Fibroblast of villous mesenchyme (primary cell): ENCODE measurements around the gene ABI3BP. TPM values are rescaled to one million over a fixed set of nuclear protein-coding genes. Genes with fewer than 3 reads are reported as not detected.
"Not testable (repeated sequence)": the region's sequence is repeated elsewhere in the genome, so short reads cannot be mapped to it uniquely, and the experiment has no call there.

ENCODE experiments used
- DNase-seq: peaks from one replicate; pipeline ENCODE4 v3.0.0-alpha.2; 2010; ENCODE audit warnings: low read depth
- H3K4me3 ChIP-seq: 2 replicates; pipeline ENCODE4 v1.5.1; 2011; ENCODE audit warnings: low read depth, mild to moderate bottlenecking, low read length
- CTCF ChIP-seq: IDR thresholded peaks from 2 replicates; pipeline ENCODE4 v1.5.1; 2012; ENCODE audit warnings: low read depth, mild to moderate bottlenecking, low read length; ENCODE audit not compliant: insufficient read depth
- total RNA-seq: library from RNA; depleted of rRNA; stranded (reverse); fragments of >200 nt; gene quantifications from 2 replicates; pipeline ENCODE4 v1.2.3, GENCODE V29; 2012

The ABI3BP gene
- total RNA-seq, 1 donor: 7.8 TPM

- peak; percentile 84 for DNase-seq
- no peak overlapping the region for H3K4me3 ChIP-seq
- no peak for TF ChIP-seq CTCF
Measured at GRCh38 chr3:101036213-101036618, 43.0 kb upstream of the ABI3BP start.

- DNase-seq: no peak
- TF ChIP-seq CTCF: no peak
- no peak overlapping the region for H3K4me3 ChIP-seq
Measured at GRCh38 chr3:101027286-101027685, 34.1 kb upstream of the ABI3BP start.

- H3K4me3 ChIP-seq: no peak overlapping the region
- no peak for TF ChIP-seq CTCF
- DNase-seq: no peak
Measured at GRCh38 chr3:101026881-101027280, 33.7 kb upstream of the ABI3BP start.

- no peak overlapping the region for H3K4me3 ChIP-seq
- DNase-seq: no peak
Measured at GRCh38 chr3:101026244-101026643, 33.0 kb upstream of the ABI3BP start.

GRCh38 chr3:101020351-101021015, 27.3 kb upstream of the ABI3BP start:
- peak; percentile 13 for DNase-seq
- no peak overlapping the region for H3K4me3 ChIP-seq
- no peak for TF ChIP-seq CTCF

More at GRCh38 chr3:101026244-101026643, 33.0 kb upstream of the ABI3BP start:
- TF ChIP-seq CTCF: no peak

- DNase-seq: peak; percentile 41
- no peak overlapping the region for H3K4me3 ChIP-seq
Measured at GRCh38 chr3:101017017-101017416, 23.8 kb upstream of the ABI3BP start.

GRCh38 chr3:101012312-101012711, 19.1 kb upstream of the ABI3BP start:
- not testable (repeated sequence) for DNase-seq, H3K4me3 ChIP-seq

More at GRCh38 chr3:101017017-101017416, 23.8 kb upstream of the ABI3BP start:
- TF ChIP-seq CTCF: no peak
